ENCODE data around the gene PRDM16.
A peak's percentile ranks its signal among the peaks of the same experiment; 100 is the strongest.
"Not testable (repeated sequence)": the region's sequence is repeated elsewhere in the genome, so short reads cannot be mapped to it uniquely, and the experiment has no call there.

PRDM16 gene

DNA sequence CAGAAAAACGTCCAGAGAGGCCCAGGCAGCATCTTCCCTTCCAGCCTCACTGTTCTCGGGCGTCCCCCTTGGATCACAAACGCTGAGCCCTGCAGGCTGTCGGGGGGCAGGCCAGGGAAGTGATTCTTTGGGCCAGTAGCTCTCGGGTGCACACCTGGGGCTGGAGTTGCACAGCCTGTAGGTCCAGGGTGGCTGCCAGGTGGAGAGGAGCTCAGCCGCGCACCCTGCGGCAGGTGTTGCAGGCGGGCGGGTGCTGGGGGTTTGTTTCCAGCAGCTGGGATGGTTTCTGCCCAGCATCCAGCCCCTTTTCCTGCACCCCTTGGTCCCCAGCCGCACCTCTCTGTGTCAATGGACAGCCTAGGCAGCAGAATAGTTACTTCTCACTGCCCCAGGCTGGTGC is 15.7 kb downstream of the PRDM16 start:
- Histone ChIP-seq H3K9ac (ENCODE audit: low read length) (no peak overlapping the region), H3K27ac (ENCODE audit: low read length) (no peak overlapping the region), H3K36me3 (replicated peaks; ENCODE audit: insufficient read depth, low read length) (no peaks in the 10 kb centered on the region), H3K9me2 (replicated peaks; ENCODE audit: insufficient read depth, low read length) (no peaks in the 10 kb centered on the region), H2AFZ (ENCODE audit: low read length) (no peak overlapping the region), H3K9me3 (replicated peaks; ENCODE audit: insufficient read depth, low read length) (no peaks in the 10 kb centered on the region), H3K4me1 (ENCODE audit: low read length) (no peaks in the 10 kb centered on the region), H3K27me3 (replicated peaks; ENCODE audit: insufficient read depth, low read length) (peaks cover 89% of the 10 kb centered on the region), H3K79me2 (ENCODE audit: low read length) (no peaks in the 10 kb centered on the region), H3K4me3 (ENCODE audit: low read length) (no peak overlapping the region), H4K20me1 (ENCODE audit: insufficient read depth, low read length) (no peaks in the 10 kb centered on the region), H3F3A (ENCODE audit: insufficient read depth, low read length) (no peaks in the 10 kb centered on the region), H3K4me2 (ENCODE audit: low read depth, low read length) (no peak overlapping the region)
- no peak for DNase-seq
- TF ChIP-seq CTCF (IDR thresholded peaks at IDR 0.05; ENCODE audit: low read length) (no peak), EZH2phosphoT487 (IDR thresholded peaks at IDR 0.05; ENCODE audit: low read length) (no peak), EZH2 (optimal IDR thresholded peaks at IDR 0.05; ENCODE audit: low read depth, low read length) (no peak)

- Histone ChIP-seq H3K36me3 (replicated peaks; ENCODE audit: insufficient read depth, low read length) (no peaks in the 10 kb centered on the region), H3K4me1 (ENCODE audit: low read length) (no peaks in the 10 kb centered on the region), H4K20me1 (ENCODE audit: insufficient read depth, low read length) (no peaks in the 10 kb centered on the region), H3K4me3 (ENCODE audit: low read length) (no peak overlapping the region), H3K9me2 (replicated peaks; ENCODE audit: insufficient read depth, low read length) (no peaks in the 10 kb centered on the region), H3K4me2 (ENCODE audit: low read depth, low read length) (no peak overlapping the region), H3F3A (ENCODE audit: insufficient read depth, low read length) (no peaks in the 10 kb centered on the region), H3K9me3 (replicated peaks; ENCODE audit: insufficient read depth, low read length) (no peaks in the 10 kb centered on the region), H3K27ac (ENCODE audit: low read length) (no peak overlapping the region), H3K27me3 (replicated peaks; ENCODE audit: insufficient read depth, low read length) (peaks cover 89% of the 10 kb centered on the region), H3K9ac (ENCODE audit: low read length) (no peak overlapping the region), H2AFZ (ENCODE audit: low read length) (no peak overlapping the region), H3K79me2 (ENCODE audit: low read length) (no peaks in the 10 kb centered on the region)
- no peak for DNase-seq
- TF ChIP-seq CTCF (IDR thresholded peaks at IDR 0.05; ENCODE audit: low read length): no peak
- no peak for TF ChIP-seq EZH2phosphoT487 (IDR thresholded peaks at IDR 0.05; ENCODE audit: low read length)
- TF ChIP-seq EZH2 (optimal IDR thresholded peaks at IDR 0.05; ENCODE audit: low read depth, low read length): no peak
Measured at GRCh38 chr1:3085721-3086120, 16.7 kb downstream of the PRDM16 start.

- H3K4me2 ChIP-seq (ENCODE audit: low read depth, low read length): no peak overlapping the region
- H2AFZ ChIP-seq (ENCODE audit: low read length): no peak overlapping the region
- no peaks in the 10 kb centered on the region for H3K9me3 ChIP-seq (replicated peaks; ENCODE audit: insufficient read depth, low read length)
- H3K36me3 ChIP-seq (replicated peaks; ENCODE audit: insufficient read depth, low read length): no peaks in the 10 kb centered on the region
- no peaks in the 10 kb centered on the region for H3K9me2 ChIP-seq (replicated peaks; ENCODE audit: insufficient read depth, low read length)
- TF ChIP-seq EZH2 (optimal IDR thresholded peaks at IDR 0.05; ENCODE audit: low read depth, low read length): peak; percentile 63
- TF ChIP-seq EZH2phosphoT487 (IDR thresholded peaks at IDR 0.05; ENCODE audit: low read length): no peak
- H3K79me2 ChIP-seq (ENCODE audit: low read length): no peaks in the 10 kb centered on the region
- no peak overlapping the region for H3K4me3 ChIP-seq (ENCODE audit: low read length)
- no peaks in the 10 kb centered on the region for H3K4me1 ChIP-seq (ENCODE audit: low read length)
- peaks cover 89% of the 10 kb centered on the region for H3K27me3 ChIP-seq (replicated peaks; ENCODE audit: insufficient read depth, low read length)
- H3K9ac ChIP-seq (ENCODE audit: low read length): no peak overlapping the region
- no peaks in the 10 kb centered on the region for H3F3A ChIP-seq (ENCODE audit: insufficient read depth, low read length)
- H4K20me1 ChIP-seq (ENCODE audit: insufficient read depth, low read length): no peaks in the 10 kb centered on the region
- no peak overlapping the region for H3K27ac ChIP-seq (ENCODE audit: low read length)
- no peak for DNase-seq
Measured at GRCh38 chr1:3086272-3086974, 17.4 kb downstream of the PRDM16 start.

DNA sequence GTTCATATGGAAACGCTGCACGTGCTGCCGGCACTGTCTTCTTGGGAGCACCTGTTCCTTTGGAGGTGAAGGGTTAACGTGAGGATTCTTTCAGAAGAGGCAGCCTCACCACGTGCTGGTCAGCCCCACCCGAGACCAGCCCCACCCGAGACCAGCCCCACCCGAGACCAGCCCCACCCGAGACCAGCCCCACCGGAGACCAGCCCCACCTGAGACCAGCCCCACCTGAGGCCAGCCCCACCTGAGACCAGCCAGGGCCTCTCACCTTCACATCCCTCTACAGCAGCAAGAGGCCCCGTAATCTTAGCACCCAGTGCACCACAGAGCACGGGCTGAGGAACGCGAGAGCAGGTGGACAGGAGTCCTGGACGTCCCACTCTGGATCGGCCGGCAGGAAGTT is 18.0 kb downstream of the PRDM16 start:
- H3K4me2 ChIP-seq (ENCODE audit: low read depth, low read length): no peak overlapping the region
- no peak overlapping the region for H3K9ac ChIP-seq (ENCODE audit: low read length)
- H3K9me2 ChIP-seq (replicated peaks; ENCODE audit: insufficient read depth, low read length): no peaks in the 10 kb centered on the region
- no peak overlapping the region for H3K27ac ChIP-seq (ENCODE audit: low read length)
- H4K20me1 ChIP-seq (ENCODE audit: insufficient read depth, low read length): no peaks in the 10 kb centered on the region
- H3K79me2 ChIP-seq (ENCODE audit: low read length): no peaks in the 10 kb centered on the region
- no peak for DNase-seq
- no peak overlapping the region for H3K4me3 ChIP-seq (ENCODE audit: low read length)
- no peak for TF ChIP-seq EZH2phosphoT487 (IDR thresholded peaks at IDR 0.05; ENCODE audit: low read length)
- TF ChIP-seq EZH2 (optimal IDR thresholded peaks at IDR 0.05; ENCODE audit: low read depth, low read length): no peak
- no peak for TF ChIP-seq CTCF (IDR thresholded peaks at IDR 0.05; ENCODE audit: low read length)
- no peak overlapping the region for H2AFZ ChIP-seq (ENCODE audit: low read length)
- H3K36me3 ChIP-seq (replicated peaks; ENCODE audit: insufficient read depth, low read length): no peaks in the 10 kb centered on the region
- H3K4me1 ChIP-seq (ENCODE audit: low read length): no peaks in the 10 kb centered on the region
- H3K9me3 ChIP-seq (replicated peaks; ENCODE audit: insufficient read depth, low read length): no peaks in the 10 kb centered on the region
- H3F3A ChIP-seq (ENCODE audit: insufficient read depth, low read length): no peaks in the 10 kb centered on the region
- peaks cover 89% of the 10 kb centered on the region for H3K27me3 ChIP-seq (replicated peaks; ENCODE audit: insufficient read depth, low read length)

GRCh38 chr1:3087946-3088668 is 19.1 kb downstream of the PRDM16 start:
- not testable (repeated sequence) for H3K4me3 ChIP-seq (ENCODE audit: low read length); H3K9ac ChIP-seq (ENCODE audit: low read length); DNase-seq; H3K36me3 ChIP-seq (replicated peaks; ENCODE audit: insufficient read depth, low read length); H3K4me2 ChIP-seq (ENCODE audit: low read depth, low read length); H3K9me2 ChIP-seq (replicated peaks; ENCODE audit: insufficient read depth, low read length); H3K79me2 ChIP-seq (ENCODE audit: low read length); H4K20me1 ChIP-seq (ENCODE audit: insufficient read depth, low read length); H3F3A ChIP-seq (ENCODE audit: insufficient read depth, low read length); H3K4me1 ChIP-seq (ENCODE audit: low read length); H3K9me3 ChIP-seq (replicated peaks; ENCODE audit: insufficient read depth, low read length); H3K27ac ChIP-seq (ENCODE audit: low read length); H2AFZ ChIP-seq (ENCODE audit: low read length)
- peaks cover 89% of the 10 kb centered on the region for H3K27me3 ChIP-seq (replicated peaks; ENCODE audit: insufficient read depth, low read length)
